ENCODE measurements around the gene NAA30. TPM values are rescaled to one million over a fixed set of nuclear protein-coding genes. Genes with fewer than 3 reads are reported as not detected.

The NAA30 gene
- polyA plus RNA-seq, 3 donors, result 2.6 to 5.5 (median 2.9) TPM

DNA sequence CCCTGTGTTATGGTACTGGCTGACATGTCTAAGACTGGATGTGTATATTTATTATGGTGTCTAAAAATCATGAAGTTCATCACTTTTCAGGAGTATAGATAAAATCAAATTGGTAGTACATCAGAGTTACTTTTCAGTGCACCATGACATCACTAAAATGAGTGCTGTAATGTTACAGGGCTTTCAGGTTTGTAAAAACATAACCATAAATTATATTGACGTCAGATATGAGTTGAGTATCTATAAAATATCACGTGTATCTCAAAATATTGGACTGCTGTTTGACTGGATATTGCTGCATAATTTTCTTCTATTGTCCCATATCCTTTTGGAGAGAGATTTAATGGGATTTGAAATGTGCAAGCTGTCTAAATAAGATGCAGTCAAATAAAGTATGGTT, 22.0 kb downstream of the NAA30 start:
- no peaks in the 10 kb centered on the region for H3K9me3 Mint-ChIP-seq
- TF ChIP-seq, protein P1, sequence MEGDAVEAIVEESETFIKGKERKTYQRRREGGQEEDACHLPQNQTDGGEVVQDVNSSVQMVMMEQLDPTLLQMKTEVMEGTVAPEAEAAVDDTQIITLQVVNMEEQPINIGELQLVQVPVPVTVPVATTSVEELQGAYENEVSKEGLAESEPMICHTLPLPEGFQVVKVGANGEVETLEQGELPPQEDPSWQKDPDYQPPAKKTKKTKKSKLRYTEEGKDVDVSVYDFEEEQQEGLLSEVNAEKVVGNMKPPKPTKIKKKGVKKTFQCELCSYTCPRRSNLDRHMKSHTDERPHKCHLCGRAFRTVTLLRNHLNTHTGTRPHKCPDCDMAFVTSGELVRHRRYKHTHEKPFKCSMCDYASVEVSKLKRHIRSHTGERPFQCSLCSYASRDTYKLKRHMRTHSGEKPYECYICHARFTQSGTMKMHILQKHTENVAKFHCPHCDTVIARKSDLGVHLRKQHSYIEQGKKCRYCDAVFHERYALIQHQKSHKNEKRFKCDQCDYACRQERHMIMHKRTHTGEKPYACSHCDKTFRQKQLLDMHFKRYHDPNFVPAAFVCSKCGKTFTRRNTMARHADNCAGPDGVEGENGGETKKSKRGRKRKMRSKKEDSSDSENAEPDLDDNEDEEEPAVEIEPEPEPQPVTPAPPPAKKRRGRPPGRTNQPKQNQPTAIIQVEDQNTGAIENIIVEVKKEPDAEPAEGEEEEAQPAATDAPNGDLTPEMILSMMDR (IDR thresholded peaks at IDR 0.05), result no peak

DNA sequence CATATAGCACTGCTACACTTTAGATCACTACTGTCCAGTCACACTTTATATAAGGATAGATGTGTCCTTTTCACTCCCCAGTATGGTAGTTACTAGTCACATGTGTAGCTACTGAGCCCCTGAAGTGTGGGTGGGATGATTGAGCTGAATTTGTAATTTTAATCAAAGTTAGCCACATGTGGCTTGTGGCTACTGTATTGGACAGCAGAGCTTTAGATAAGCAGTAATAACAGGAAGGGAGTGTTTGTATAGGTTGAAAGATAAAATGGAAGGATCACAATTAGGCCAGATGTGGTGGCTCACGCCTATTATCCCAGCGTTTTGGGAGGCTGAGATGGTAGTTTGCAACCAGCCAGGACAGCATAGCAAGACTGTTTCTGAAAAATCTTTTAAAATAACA, 23.5 kb downstream of the NAA30 start:
- intact Hi-C loops (cut with micrococcal nuclease), result no loop called here
- Mint-ChIP-seq H3K4me3 (no peak overlapping the region), H3K27me3 (ENCODE audit: low read depth in 3 of 3) (peaks cover 0 to 2% (median 0%) of the 10 kb centered on the region in 3 donors), H3K27ac (no peak overlapping the region), H3K36me3 (peaks cover 21 to 22% of the 10 kb centered on the region in 2 donors), H3K9me3 (no peaks in the 10 kb centered on the region), H3K4me1 (no peaks in the 10 kb centered on the region)
- no CpG with 5 or more reads among the region's 2 CpGs for WGBS (ENCODE audit: insufficient coverage)
- no peaks in the 10 kb centered on the region for H3K9me3 ChIP-seq (replicated peaks in 1 of 2; ENCODE audit: control insufficient read depth in 1 of 2, insufficient read depth in 1 of 2, low read length in 2 of 2)
- TF ChIP-seq, protein P1 (IDR thresholded peaks at IDR 0.05), result no peak
- no peaks in the 10 kb centered on the region for H3K27me3 ChIP-seq (ENCODE audit: control insufficient read depth in 2 of 2, insufficient read depth in 2 of 2, low read length in 2 of 2)
- H4K20me1 ChIP-seq (ENCODE audit: insufficient read depth, low read length), result no peaks in the 10 kb centered on the region
- H2AFZ ChIP-seq (ENCODE audit: insufficient read depth, low read depth, low read length, poor library complexity, severe bottlenecking), result no peak overlapping the region
- no peak overlapping the region for H3K9ac ChIP-seq (ENCODE audit: insufficient read depth, low read length, poor library complexity, severe bottlenecking)
- no peak overlapping the region for H3K4me2 ChIP-seq (replicated peaks; ENCODE audit: extremely low read depth, low read length, poor library complexity, severe bottlenecking)
- no peaks in the 10 kb centered on the region for H3K4me1 ChIP-seq (ENCODE audit: control insufficient read depth in 1 of 2, insufficient read depth in 2 of 2, low read length in 2 of 2)
- no peak overlapping the region for H3K27ac ChIP-seq (ENCODE audit: low read depth in 1 of 2, low read length in 2 of 2)
- peaks cover 12% of the 10 kb centered on the region in 2 donors for H3K36me3 ChIP-seq (replicated peaks in 1 of 2; ENCODE audit: control insufficient read depth in 1 of 2, insufficient read depth in 2 of 2, low read length in 2 of 2)
- no peak for DNase-seq
- H3K4me3 ChIP-seq (replicated peaks in 1 of 3; ENCODE audit: low read depth in 2 of 3, low read length in 3 of 3), result no peak overlapping the region
- no peaks in the 10 kb centered on the region for H3K79me2 ChIP-seq (ENCODE audit: insufficient read depth, low read length)

More for the DNA sequence above, 22.0 kb downstream of the NAA30 start:
- Mint-ChIP-seq H3K27me3 (ENCODE audit: low read depth in 3 of 3) (peaks cover 0 to 2% (median 0%) of the 10 kb centered on the region in 3 donors), H3K4me1 (no peaks in the 10 kb centered on the region), H3K36me3 (peaks cover 27 to 28% of the 10 kb centered on the region in 2 donors), H3K27ac (no peak overlapping the region), H3K4me3 (no peak overlapping the region)
- intact Hi-C loops (cut with micrococcal nuclease), result no loop called here
- Histone ChIP-seq H3K4me2 (replicated peaks; ENCODE audit: extremely low read depth, low read length, poor library complexity, severe bottlenecking) (no peak overlapping the region), H3K79me2 (ENCODE audit: insufficient read depth, low read length) (no peaks in the 10 kb centered on the region), H3K4me1 (ENCODE audit: control insufficient read depth in 1 of 2, insufficient read depth in 2 of 2, low read length in 2 of 2) (no peaks in the 10 kb centered on the region), H4K20me1 (ENCODE audit: insufficient read depth, low read length) (no peaks in the 10 kb centered on the region), H3K27me3 (ENCODE audit: control insufficient read depth in 2 of 2, insufficient read depth in 2 of 2, low read length in 2 of 2) (no peaks in the 10 kb centered on the region), H2AFZ (ENCODE audit: insufficient read depth, low read depth, low read length, poor library complexity, severe bottlenecking) (no peak overlapping the region), H3K4me3 (replicated peaks in 1 of 3; ENCODE audit: low read depth in 2 of 3, low read length in 3 of 3) (no peak overlapping the region), H3K9me3 (replicated peaks in 1 of 2; ENCODE audit: control insufficient read depth in 1 of 2, insufficient read depth in 1 of 2, low read length in 2 of 2) (no peaks in the 10 kb centered on the region), H3K9ac (ENCODE audit: insufficient read depth, low read length, poor library complexity, severe bottlenecking) (no peak overlapping the region), H3K27ac (ENCODE audit: low read depth in 1 of 2, low read length in 2 of 2) (no peak overlapping the region), H3K36me3 (replicated peaks in 1 of 2; ENCODE audit: control insufficient read depth in 1 of 2, insufficient read depth in 2 of 2, low read length in 2 of 2) (peaks cover 12 to 25% of the 10 kb centered on the region in 2 donors)
- DNase-seq, result no peak
- no CpG with 5 or more reads among the region's 2 CpGs for WGBS (ENCODE audit: insufficient coverage)

All from CD14-positive monocyte (primary cell).